ENCODE measurements around the gene RNLS.

GRCh38 chr10:88512599-88512998 lies 70.5 kb downstream of the RNLS start:
- TF ChIP-seq CTCF (conservative IDR thresholded peaks at IDR 0.05; ENCODE audit: low read depth, low read length) (no peak), EZH2 (IDR thresholded peaks at IDR 0.05; ENCODE audit: borderline replicate concordance, low read depth, low read length, poor library complexity, severe bottlenecking) (no peak)

Measured in A673 (cell line).